Measurements from ENCODE around the gene DPYD.

GRCh38 chr1:97262842-97263241, 658.0 kb downstream of the DPYD start:
- TF ChIP-seq CTCF (IDR thresholded peaks at IDR 0.05), result no peak
- no peak for TF ChIP-seq POLR2A (IDR thresholded peaks at IDR 0.05)
